ENCODE data around the gene BAIAP2L1.

Gene BAIAP2L1

DNA sequence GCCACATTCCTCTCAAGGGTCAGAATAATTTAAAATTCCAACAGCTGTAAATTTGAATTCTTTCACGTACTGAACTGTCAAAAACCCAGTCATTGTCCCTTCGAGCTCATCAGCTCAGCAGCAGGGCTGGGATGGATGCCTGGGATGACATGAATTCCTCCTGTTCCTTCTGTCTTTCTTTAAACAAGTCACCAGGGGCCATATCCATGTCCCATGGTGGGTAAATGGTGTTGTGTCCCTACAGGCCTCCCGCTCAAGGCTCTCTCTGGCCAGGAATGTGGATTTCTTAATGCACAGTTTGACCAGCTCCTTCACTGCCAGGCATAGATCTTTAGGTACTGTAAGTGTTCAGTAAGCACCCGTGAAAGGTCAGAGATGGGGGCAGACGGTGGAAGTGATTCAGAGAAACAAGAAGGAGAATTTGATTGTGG lies 135.0 kb downstream of the BAIAP2L1 start:
- no peak for DNase-seq

DNA sequence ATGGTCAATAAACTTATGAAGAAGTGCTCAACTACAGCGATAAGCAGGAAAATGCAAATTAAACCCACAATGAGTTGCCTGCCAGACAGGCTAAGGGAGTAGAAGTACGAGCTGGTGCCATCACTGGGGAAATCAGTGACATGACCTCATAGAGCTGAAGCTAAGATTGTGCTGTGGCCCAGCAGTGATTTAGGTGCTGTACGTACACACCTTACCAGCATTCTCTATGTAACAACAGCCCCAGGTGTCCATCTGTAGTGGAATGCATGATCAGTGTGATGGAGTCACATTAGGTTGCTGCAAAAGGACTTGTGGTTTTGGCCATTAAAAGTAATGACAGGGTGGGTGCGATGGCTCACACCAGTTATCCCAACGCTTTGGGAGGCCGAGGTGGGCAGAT lies 143.2 kb downstream of the BAIAP2L1 start:
- no peak for DNase-seq

DNA sequence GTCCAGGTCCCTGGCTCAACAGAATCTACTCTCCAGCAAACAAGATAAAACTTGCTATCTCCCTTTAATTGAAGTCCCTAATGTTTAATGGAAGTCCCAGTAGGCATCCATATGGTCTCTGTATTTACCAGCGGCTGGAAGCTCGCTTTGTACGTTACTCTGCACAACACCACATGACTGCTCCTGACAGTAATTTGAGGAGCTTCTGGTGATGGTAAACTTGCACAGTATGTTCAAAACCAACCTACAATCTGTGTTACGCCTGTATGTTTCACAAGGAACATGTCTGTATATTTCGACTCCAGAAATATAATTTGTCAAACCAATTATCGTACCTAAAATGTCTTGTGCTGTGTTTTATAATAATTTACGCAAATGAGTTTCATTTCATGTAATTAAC lies 144.5 kb downstream of the BAIAP2L1 start:
- DNase-seq, result no peak

DNA sequence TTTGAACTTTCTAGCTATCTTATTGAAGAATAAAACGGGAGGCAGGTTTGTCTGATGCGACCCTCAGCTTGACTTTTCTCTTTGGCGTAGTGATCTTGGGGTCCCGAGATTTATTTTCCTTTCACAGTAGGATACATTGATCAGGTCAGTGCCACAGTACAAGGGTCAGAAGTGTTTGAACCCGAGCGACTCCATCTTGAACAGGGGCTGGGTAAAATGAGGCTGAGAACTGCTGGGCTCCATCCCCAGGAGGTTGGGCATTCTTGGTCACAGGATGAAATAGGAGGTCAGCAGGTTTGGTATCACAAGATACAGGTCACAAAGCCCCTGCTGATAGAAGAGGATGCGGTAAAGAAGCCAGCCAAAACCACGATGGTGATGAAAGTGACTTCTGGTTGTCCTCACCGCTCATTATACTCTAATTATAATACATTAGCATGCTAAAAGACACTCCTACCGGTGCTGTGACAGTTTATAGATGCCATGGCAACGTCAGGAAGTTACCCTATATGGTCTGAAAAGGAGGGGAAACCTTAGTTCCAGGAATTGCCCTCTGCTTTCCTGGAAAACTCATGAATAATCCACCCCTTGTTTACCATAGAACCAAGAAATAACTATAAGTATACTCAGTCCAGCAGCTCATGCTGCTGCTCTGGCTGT lies 145.8 kb downstream of the BAIAP2L1 start:
- DNase-seq, result peak; percentile 1

DNA sequence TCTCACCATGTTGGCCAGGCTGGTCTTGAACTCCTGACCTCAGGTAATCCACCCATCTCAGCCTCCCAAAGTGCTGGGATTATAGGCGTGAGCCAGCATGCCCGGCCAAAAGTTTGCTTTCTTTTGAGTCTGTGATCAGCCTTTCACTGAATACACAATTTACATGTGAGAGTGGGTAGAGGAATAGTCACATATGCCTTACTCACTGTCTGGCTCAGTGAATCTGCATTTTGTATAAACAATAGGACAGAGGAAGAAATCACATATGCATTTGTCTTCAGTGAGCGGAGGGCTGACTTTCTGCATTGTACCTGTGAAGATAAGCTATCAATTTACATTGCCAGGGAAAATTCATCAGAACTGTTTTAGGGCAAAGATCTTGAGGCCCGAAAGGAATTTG lies 146.4 kb downstream of the BAIAP2L1 start:
- no peak for DNase-seq

DNA sequence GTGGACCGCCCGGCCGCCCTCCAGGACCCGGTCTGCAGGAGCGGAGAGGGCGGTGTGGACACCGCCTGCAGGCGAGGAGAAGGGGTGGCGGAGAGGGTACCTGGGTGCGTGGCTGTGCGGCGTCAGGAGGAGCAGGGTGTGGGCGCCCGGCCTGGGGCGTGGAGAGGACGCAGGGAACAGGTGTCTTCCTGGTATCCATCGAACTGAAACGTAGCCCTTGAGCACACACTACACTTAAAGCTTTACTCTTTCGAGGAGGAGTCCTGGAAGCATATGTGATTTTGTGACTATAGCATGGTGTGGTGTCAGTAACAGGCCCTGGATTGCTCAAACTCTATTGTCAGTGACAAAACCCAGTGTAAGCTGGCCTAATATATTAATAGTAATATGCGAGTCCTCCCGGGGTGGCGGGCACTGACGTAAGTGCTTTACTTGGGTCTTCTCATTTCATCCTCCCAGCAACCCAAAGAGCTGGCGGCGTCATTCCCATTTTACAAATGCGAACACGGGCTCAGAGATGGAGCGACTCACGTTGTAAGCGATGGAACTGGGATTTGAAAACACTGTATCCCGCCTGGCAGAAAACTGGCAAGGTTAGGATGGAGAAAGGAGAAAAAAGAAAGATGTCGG lies 148.3 kb downstream of the BAIAP2L1 start:
- peak; percentile 23 for DNase-seq

DNA sequence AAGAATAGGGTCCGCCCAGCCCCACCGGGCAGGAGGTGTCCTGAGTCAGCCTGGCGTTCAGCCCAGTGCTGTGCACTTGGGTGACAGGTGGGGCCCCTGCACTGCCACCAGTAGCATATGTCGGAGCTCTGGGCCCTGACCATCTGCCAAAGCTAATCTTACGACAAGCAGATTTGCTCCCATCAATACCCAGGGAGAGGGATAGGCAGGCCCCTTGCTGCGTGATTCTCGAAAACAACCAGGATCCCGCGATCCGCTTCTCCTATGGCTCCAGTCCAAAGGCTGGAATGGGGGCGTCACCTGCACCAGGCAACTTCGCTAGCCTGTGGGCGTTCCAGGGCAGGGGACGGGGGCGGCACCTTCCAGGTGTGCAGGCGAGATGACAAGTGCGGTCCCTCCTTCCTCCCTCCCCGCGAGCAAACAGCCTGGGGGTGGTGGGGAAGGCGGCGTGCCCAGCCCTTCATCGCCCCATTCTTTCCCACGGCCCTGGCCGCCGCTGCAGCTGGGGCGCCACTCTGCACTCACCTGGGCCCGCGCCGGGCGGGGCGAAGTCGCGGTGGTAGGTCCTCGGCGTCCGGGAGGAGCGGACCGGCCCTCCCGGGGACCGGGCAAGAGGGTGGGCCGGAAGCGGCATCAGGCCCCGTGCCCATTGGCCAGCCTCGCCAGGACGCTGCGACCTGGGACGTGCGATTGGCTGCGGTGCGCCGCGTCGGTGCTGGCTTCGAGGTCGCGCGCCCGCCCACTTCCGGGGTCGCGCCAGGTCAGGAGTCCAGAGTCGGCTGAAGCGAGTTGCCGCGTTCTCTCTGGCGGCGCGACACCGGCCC lies 149.1 kb downstream of the BAIAP2L1 start, which contains the start of gene TECPR1:
TECPR1 (minus strand) TSS at position 632 of the 824 bp plus-strand sequence. CDS start 6,086 bp downstream, outside the sequence.
- DNase-seq, result peak; percentile 94

DNA sequence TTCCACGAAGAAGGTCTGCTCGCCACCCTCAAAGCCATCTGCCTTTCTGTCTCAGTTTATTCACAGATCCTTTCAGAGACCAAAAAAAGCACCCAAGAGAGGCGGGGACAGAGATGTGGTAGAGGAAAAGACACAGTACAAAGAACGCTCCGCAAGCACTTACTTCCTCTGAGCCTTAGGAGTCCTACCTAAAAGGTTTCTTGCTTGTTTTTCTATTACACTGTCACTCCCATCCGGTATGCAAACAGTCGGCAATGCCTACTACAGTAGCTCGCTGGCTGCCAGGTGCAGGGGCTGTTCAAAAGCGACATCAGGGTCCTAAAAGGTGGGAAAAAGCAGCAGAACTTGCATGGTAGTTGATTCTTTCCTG lies 149.7 kb downstream of the BAIAP2L1 start:
- DNase-seq, result no peak

DNA sequence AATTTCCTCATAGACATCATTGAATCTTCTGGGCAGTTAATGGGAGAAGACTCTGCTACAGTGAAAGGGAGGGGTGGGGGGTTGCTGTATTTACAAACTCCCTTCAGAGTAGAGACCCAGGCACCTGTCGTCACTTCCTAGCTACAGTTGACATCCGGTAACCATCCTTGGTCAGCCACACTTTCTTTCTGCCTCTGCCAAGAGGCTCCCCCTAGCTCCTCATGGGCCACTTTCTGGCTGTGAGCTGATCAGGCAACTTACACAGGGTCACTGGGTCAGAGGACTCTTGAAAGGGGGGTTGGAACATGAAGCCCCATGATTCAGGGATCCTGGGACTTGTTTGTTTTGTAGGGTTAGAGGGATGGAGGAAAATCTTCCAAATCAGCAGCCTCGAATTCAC lies 150.1 kb downstream of the BAIAP2L1 start:
- peak; percentile 34 for DNase-seq

DNA sequence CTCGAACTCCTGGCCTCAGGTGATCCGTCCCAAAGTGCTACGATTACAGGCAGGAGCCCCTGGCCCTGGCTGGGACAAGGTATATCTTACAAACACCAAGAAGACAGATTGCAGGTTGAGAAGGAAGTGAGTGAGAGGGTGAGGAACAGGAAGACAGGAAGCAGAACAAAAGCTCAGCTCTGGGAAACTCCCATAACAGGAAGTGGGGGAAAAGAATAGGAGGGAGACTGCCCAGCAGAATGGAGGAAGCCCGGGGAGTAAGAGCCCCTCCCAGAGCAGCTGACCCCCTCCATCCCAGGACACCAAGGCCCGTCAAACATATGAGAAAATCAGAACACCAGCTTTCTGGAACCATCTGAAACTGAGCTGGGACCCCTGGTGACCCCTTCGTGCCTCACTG lies 151.8 kb downstream of the BAIAP2L1 start:
- no peak for DNase-seq

DNA sequence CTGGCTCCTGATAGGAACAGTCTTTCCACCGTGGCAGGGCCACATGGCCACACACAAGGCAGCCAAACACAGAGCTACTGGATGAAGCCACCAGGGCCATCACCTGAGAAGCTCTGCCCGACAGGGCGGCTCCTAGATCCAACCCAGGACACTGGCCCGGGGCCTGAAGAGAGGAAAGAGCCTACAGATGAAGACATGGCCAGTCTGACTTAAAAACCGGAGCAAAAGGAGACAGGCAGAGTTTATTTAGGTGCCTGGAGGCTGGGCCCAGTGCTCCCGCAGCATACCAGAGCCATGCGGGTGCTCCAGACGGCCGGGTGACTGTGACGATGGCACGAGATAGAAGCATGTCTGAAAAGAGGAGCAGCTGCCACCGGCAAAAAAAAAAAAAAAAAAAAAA lies 152.7 kb downstream of the BAIAP2L1 start:
- DNase-seq, result no peak

DNA sequence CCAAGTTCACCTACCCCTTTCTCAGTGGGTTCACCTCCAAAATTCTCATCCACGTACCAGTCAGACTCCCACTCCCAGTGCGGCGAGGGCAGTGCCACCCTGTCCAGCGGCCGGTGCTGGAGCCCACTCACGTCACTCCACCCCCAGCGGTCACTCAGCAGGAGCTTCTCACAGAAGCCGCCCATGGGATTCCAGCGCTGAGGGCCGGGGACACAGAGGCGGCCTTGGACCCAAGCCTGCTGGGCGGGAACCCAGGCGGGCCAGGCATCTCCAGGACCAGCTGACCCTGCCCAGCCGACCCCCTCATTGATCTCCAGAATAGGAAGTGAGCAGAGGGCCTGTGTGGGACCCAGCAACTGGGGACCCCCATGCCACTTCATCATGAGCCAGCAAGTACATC lies 156.0 kb downstream of the BAIAP2L1 start:
- DNase-seq, result peak; percentile 19

DNA sequence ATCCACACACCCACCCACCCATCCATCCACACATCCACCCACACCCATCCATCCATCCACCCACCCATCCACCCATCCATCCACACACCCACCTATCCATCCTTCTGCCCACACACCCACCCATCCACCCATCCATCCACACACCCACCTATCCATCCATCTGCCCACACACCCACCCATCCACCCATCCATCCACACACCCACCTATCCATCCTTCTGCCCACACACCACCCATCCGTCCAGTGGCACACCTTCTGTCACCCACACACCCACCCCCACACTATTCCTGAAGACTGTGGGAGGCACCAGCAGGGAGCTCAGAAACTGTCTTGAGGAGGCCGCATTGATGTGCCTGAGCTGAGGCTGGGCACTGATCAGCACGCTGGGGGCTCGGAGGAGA lies 158.0 kb downstream of the BAIAP2L1 start:
- no peak for DNase-seq

DNA sequence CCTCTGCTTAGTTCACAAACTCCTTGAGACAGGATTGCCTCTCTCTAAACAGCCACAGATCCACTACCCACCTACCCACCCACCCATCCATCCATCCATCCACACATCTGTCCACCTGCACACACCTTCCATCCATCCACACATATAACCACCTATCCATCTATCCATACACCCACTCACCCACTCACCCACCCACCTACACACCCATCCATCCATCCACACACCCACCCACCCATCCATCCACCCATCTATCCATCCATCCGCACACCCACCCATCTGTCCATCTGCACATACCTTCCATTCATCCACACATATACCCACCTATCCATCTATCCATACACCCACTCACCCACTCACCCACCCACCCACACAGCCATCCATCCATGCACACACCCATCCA lies 158.5 kb downstream of the BAIAP2L1 start:
- DNase-seq, result peak; percentile 14

DNA sequence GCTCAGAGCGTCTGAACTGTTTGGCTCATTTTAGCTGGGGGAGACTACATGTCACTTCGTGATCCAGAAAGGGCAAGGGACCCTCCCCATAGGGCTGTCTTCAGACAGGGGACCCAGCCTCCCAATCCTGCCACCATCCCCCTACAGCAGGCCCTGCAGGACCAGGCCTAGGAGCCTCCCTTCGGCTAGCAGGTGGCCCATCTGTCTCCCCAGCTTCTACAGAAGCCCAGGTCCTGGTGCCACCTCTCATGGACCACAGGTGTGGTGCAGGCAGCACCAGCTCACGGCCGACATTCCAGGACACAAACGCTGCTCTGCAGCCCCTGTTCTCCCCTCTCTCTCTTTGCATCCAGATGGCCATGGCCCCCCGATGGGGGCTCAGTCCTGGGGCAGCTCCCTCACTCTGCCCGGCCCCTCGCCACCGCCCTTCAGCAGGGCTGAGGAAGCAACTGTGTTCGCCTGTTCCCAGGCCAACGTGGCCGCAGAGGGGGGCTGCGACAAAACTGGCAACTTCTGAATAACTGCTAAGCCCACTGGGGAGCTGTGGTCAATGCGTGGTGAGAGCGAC lies 159.1 kb downstream of the BAIAP2L1 start:
- DNase-seq, result no peak
